ENCODE measurements around the gene NDUFA8. TPM values are rescaled to one million over a fixed set of nuclear protein-coding genes. Genes with fewer than 3 reads are reported as not detected.

NDUFA8 gene
- total and polyA plus RNA-seq, 2 experiments from 2014 or later, result 36.6 to 144 TPM

GRCh38 chr9:122131401-122132001 lies 28.1 kb downstream of the NDUFA8 start:
- H3K4me2 ChIP-seq, result peak overlapping the region; percentile 82

More at GRCh38 chr9:122131401-122132001, 28.1 kb downstream of the NDUFA8 start:
- Histone ChIP-seq H3K79me2 (replicated peaks; ENCODE audit: insufficient read depth) (no peaks in the 10 kb centered on the region), H4K20me1 (replicated peaks; ENCODE audit: insufficient read depth) (no peaks in the 10 kb centered on the region), H3K27me3 (ENCODE audit: insufficient read depth) (peaks cover 27% of the 10 kb centered on the region), H3K9me2 (ENCODE audit: insufficient read depth) (0 out of 2 replicates have a peak, but pooled peaks cover 3% of the 10 kb centered on the region), H2AFZ (0 out of 2 replicates have a peak overlapping the region, but pooled peaks have one; percentile 20), H3K4me3 (peak overlapping the region; percentile 43), H3K4me1 (ENCODE audit: insufficient read depth) (peaks cover 43% of the 10 kb centered on the region), H3F3A (replicated peaks; ENCODE audit: low read depth) (no peaks in the 10 kb centered on the region), H3K27ac (ENCODE audit: low read depth) (no peak overlapping the region), H3K36me3 (ENCODE audit: insufficient read depth) (no peaks in the 10 kb centered on the region)
- Mint-ChIP-seq H3K27ac (no peak overlapping the region), H3K4me1 (peaks cover 37% of the 10 kb centered on the region), H3K9me3 (no peaks in the 10 kb centered on the region), H3K36me3 (ENCODE audit: low read depth) (no peaks in the 10 kb centered on the region), H3K4me3 (no peak overlapping the region), H3K27me3 (ENCODE audit: insufficient read depth, low read depth, poor library complexity) (peaks cover 38% of the 10 kb centered on the region)
- ATAC-seq (peak; percentile 66), DNase-seq (ENCODE audit: low spot score) (peak; percentile 90)
- TF ChIP-seq ZNF462 (CRISPR knock-in tag; IDR thresholded peaks at IDR 0.05) (no peak), REST (IDR thresholded peaks at IDR 0.05; ENCODE audit: unreplicated experiment) (no peak), ZNF114 (CRISPR knock-in tag; IDR thresholded peaks at IDR 0.05) (no peak), NANOG (IDR thresholded peaks at IDR 0.05; ENCODE audit: borderline replicate concordance) (no peak), STAT1 (IDR thresholded peaks at IDR 0.05; ENCODE audit: unreplicated experiment) (no peak), CREB1 (CRISPR knock-in tag; IDR thresholded peaks at IDR 0.05; ENCODE audit: low read depth) (no peak), POLR2AphosphoS5 (IDR thresholded peaks at IDR 0.05; ENCODE audit: low read depth) (no peak), CTCF (conservative IDR thresholded peaks at IDR 0.05; ENCODE audit: low read depth in 2 of 2) (no peak), ETS1 (IDR thresholded peaks at IDR 0.05) (no peak), ZNF331 (CRISPR knock-in tag; IDR thresholded peaks at IDR 0.05; ENCODE audit: low read depth) (no peak), EZH2 (IDR thresholded peaks at IDR 0.05; ENCODE audit: low read depth, unreplicated experiment) (no peak)

Data from GM23338 (cell line).